Measurements from ENCODE around the gene CYTH2. TPM values are rescaled to one million over a fixed set of nuclear protein-coding genes. Genes with fewer than 3 reads are reported as not detected.

CYTH2 gene
- total RNA-seq, 4 donors from 2014 or later, result 40.1 to 50.7 (median 48.4) TPM

DNA sequence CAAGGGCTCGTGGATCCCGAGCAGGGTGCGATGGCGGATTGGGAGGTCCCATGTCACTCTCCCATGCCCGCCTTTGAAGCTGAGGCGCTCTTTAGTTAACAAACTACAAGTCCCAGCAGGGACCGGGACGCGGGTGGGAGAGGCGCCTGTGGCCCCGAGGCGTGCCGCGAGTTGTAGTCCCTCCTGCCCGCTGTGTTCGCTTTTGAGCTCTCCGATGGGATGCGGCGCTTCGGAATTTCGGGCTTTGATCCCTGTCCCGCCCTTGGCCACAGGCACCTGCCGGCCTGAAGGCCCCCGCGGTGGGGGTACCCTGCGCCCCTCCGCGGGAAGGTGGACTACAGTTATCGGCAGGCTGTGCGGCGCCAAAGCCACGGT lies 11.0 kb downstream of the CYTH2 start:
- peaks cover 25 to 32% (median 27%) of the 10 kb centered on the region in 4 donors for H3K4me1 ChIP-seq
- intact Hi-C loops (cut with DNase I), result no loop called here
- H3K36me3 ChIP-seq, result peaks cover 34 to 43% (median 43%) of the 10 kb centered on the region in 4 donors
- DNase-seq (ENCODE audit: extremely low spot score), result no peak
- H3K27me3 ChIP-seq, result no peaks in the 10 kb centered on the region
- peak overlapping the region; percentile 56 to 67 (median 64) for H3K4me3 ChIP-seq
- TF ChIP-seq EP300 (IDR thresholded peaks at IDR 0.05), result no peak
- peak; percentile 42 to 69 for TF ChIP-seq POLR2AphosphoS5 (IDR thresholded peaks at IDR 0.05)
- TF ChIP-seq, protein P1, sequence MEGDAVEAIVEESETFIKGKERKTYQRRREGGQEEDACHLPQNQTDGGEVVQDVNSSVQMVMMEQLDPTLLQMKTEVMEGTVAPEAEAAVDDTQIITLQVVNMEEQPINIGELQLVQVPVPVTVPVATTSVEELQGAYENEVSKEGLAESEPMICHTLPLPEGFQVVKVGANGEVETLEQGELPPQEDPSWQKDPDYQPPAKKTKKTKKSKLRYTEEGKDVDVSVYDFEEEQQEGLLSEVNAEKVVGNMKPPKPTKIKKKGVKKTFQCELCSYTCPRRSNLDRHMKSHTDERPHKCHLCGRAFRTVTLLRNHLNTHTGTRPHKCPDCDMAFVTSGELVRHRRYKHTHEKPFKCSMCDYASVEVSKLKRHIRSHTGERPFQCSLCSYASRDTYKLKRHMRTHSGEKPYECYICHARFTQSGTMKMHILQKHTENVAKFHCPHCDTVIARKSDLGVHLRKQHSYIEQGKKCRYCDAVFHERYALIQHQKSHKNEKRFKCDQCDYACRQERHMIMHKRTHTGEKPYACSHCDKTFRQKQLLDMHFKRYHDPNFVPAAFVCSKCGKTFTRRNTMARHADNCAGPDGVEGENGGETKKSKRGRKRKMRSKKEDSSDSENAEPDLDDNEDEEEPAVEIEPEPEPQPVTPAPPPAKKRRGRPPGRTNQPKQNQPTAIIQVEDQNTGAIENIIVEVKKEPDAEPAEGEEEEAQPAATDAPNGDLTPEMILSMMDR (IDR thresholded peaks at IDR 0.05), result no peak
- no peak for TF ChIP-seq POLR2A (IDR thresholded peaks at IDR 0.05; ENCODE audit: low read depth)
- WGBS, result 9% methylated on average over 17 of the region's 32 CpGs
- peak overlapping the region; percentile 88 to 95 (median 94) for H3K27ac ChIP-seq (replicated peaks in 1 of 4)
- no peaks in the 10 kb centered on the region for H3K9me3 ChIP-seq

DNA sequence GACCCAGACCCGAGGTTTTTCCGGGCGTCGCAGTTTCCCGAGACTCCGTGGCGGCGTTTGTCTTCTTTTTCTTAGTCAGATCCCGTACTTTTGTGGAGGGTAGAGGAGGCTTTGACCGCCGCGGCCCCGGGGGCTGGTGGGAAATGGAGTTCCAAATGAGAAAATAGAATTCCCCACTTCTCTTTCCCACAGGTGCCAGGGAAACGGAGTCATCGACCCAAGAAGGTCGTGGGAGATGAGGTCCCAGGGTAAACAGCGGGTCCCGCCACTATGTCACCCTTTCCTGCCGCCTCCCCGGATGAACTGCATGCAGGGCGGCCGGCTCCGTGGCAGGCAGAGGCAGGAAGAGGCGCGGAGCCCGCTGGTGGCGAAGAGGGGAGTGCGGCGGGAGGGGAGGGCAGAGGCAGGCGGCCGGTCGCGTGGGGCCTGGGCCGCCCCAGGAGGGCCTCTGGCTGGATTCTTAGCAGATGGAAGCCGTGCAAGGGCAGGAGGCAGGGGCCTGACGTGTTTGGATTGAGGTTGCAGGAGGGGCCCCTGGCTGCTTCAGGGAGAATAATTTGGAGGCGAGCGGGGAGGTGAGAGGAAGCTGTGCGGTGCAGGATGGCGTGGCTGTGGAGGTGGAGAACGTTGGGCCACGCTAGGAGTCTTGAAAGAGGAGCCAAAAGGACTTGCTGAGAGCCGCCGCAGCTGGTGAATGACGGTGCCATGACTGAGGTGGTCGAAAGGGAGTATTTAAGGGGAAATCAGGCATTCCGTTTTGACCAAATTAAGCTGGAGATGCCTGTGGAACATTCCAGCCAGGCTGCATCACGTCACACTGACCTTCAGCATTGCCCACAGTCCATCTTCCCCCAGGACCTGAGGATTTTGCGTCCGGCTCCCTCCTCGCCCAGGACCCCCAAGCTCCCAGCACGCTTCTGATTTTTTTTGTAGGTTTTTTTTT lies 11.7 kb downstream of the CYTH2 start:
- WGBS, result 7% methylated on average over 52 of the region's 52 CpGs
- Histone ChIP-seq H3K27me3 (no peaks in the 10 kb centered on the region), H3K4me3 (peak overlapping the region; percentile 56 to 67 (median 64)), H3K9me3 (no peaks in the 10 kb centered on the region), H3K36me3 (peaks cover 28 to 37% (median 36%) of the 10 kb centered on the region in 4 donors), H3K27ac (replicated peaks in 1 of 4) (peak overlapping the region; percentile 88 to 95 (median 94)), H3K4me1 (peaks cover 25 to 32% (median 27%) of the 10 kb centered on the region in 4 donors)
- intact Hi-C loops (cut with DNase I), result no loop called here
- TF ChIP-seq POLR2AphosphoS5 (IDR thresholded peaks at IDR 0.05), result peak; percentile 19 to 60
- TF ChIP-seq, protein P1 (IDR thresholded peaks at IDR 0.05), result no peak
- DNase-seq (ENCODE audit: extremely low spot score), result no peak

DNA sequence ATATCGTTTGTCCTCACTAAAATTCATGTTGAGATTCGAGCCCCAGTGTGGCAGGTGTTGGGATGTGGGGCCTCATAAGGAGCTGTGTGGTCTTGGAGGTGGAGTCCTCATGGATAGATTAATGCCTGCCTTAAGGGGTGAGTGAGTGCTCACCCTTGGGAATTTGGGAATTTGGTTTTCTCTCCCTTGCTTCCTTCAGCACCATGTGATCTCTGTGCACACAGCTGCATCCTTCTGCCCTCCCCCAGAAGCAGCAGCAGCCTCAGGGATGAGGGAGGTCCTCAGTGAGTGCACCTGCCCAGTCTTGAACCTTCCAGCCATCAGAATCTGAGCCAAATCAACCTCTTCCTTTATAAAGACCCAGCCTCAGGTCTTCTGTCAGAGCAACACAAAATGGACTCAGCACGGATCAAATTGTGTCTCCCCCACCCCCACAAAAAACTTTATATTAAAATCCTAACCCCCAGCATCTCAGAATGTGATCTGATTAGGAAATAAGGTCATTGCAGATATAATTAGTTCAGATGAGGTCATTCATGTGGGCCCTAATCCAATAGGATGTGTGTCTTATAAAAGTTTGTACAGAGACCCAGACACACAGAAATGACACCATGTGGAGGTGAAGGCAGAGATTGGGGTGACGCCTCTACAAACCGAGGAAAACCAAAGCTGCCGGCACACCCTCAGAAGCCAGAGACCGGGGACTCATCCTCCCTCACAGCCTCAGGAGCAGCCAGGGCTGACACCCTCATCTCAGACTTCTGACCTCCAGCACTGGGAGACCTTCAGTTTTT lies 12.9 kb downstream of the CYTH2 start:
- WGBS, result 72% methylated on average over 7 of the region's 7 CpGs
- intact Hi-C loops (cut with DNase I), result no loop called here
- H3K27ac ChIP-seq (replicated peaks in 1 of 4), result peak overlapping the region; percentile 38 to 95 (median 91)

DNA sequence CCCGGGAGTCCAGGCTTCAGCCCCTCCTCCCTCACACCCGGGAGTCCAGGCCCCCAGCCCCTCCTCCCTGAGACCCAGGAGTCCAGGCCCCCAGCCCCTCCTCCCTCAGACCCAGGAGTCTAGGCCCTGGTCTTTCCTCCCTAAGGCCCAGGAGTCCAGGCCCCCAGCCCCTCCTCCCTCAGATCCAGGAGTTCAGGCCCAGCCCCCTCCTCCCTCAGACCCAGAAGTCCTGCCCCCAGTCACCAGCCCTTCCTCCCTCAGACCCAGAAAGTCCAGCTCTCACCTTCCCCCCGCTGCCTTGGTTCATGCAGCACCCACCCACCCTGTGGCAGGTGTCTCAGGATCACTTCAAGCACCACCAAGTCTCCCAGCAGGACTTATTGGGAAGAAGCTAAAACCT lies 14.1 kb downstream of the CYTH2 start:
- no peaks in the 10 kb centered on the region for H3K9me3 ChIP-seq
- DNase-seq (ENCODE audit: extremely low spot score), result no peak
- peaks cover 34 to 43% (median 37%) of the 10 kb centered on the region in 4 donors for H3K4me1 ChIP-seq
- intact Hi-C loops (cut with DNase I), result no loop called here
- TF ChIP-seq POLR2AphosphoS5 (IDR thresholded peaks at IDR 0.05) (no peak), POLR2A (IDR thresholded peaks at IDR 0.05; ENCODE audit: low read depth) (no peak), EP300 (IDR thresholded peaks at IDR 0.05) (no peak)
- TF ChIP-seq, protein P1 (IDR thresholded peaks at IDR 0.05), result no peak
- no peaks in the 10 kb centered on the region for H3K27me3 ChIP-seq
- peaks cover 3 to 12% (median 11%) of the 10 kb centered on the region in 4 donors for H3K36me3 ChIP-seq
- no peak overlapping the region for H3K27ac ChIP-seq (replicated peaks in 1 of 4)
- WGBS, result 100% methylated on average over 1 of the region's 3 CpGs
- H3K4me3 ChIP-seq, result no peak overlapping the region

More for the DNA sequence above, 12.9 kb downstream of the CYTH2 start:
- no peaks in the 10 kb centered on the region for H3K27me3 ChIP-seq
- H3K4me3 ChIP-seq, result no peak overlapping the region
- no peaks in the 10 kb centered on the region for H3K9me3 ChIP-seq
- H3K4me1 ChIP-seq, result peaks cover 25 to 32% (median 27%) of the 10 kb centered on the region in 4 donors
- TF ChIP-seq, protein P1 (IDR thresholded peaks at IDR 0.05), result no peak
- TF ChIP-seq POLR2A (IDR thresholded peaks at IDR 0.05; ENCODE audit: low read depth) (no peak), POLR2AphosphoS5 (IDR thresholded peaks at IDR 0.05) (no peak), EP300 (IDR thresholded peaks at IDR 0.05) (no peak)
- DNase-seq (ENCODE audit: extremely low spot score), result no peak
- peaks cover 15 to 24% (median 24%) of the 10 kb centered on the region in 4 donors for H3K36me3 ChIP-seq
